Stimulated activated effector memory CD8-positive, alpha-beta T cell treated with anti-CD3 and anti-CD28 coated beads, Interleukin-12 subunit alpha, Interleukin-12 subunit beta, amount 100 ng/mL, for 72 hours (primary cell): ENCODE results near the gene FOXS1.

Source experiments
- ATAC-seq: fragments of 150-1000 bp; cut with Tn5 transposase; 2 replicates; pipeline ENCODE4 v1.10.0; 2021
- DNase-seq, 2 donors: peaks; one replicate each; pipeline ENCODE4 v3.0.0; 2021 to 2022; ENCODE audit warnings: low spot score in 2 of 2
- H3K27ac Mint-ChIP-seq: one replicate; pipeline ENCODE4 v1.8.0; 2022; ENCODE audit warnings: mild to moderate bottlenecking, mixed read lengths
- H3K36me3 Mint-ChIP-seq: one replicate; pipeline ENCODE4 v1.8.0; 2022; ENCODE audit warnings: mild to moderate bottlenecking, mixed read lengths
- H3K4me1 Mint-ChIP-seq: one replicate; pipeline ENCODE4 v1.8.0; 2022; ENCODE audit warnings: mixed read lengths
- H3K4me3 Mint-ChIP-seq: one replicate; pipeline ENCODE4 v1.8.0; 2022; ENCODE audit warnings: mild to moderate bottlenecking, mixed read lengths
- H3K9me3 Mint-ChIP-seq: one replicate; pipeline ENCODE4 v1.8.0; 2022; ENCODE audit warnings: mixed read lengths

The FOXS1 gene

GRCh38 chr20:31845300-31845863 lies at the start of gene FOXS1:
TSS of gene FOXS1 (minus strand) at chr20:31845604. CDS start at chr20:31845542, 62 bp downstream.
- no peak for ATAC-seq
- no peaks in the 10 kb centered on the region for H3K36me3 Mint-ChIP-seq

DNA sequence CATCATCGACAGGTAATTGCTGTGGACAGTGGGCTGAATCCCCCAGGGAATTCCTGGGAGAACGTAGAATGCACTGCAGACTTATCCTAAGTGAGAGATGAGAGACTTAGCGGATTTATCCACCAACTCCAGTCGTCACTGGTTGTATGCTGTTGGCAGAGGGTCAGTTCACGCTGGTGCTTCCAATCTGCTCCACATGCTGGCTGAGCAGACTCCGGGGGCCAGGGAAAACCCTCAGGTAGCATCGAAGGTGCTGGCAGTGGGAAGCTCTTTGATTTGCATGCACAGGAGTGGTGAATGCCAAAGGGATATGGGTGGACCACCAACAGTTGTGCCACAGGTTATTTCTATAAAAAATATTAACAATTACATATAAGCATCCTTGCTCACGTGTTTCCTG lies 45.2 kb upstream of the FOXS1 start:
- DNase-seq (no peak), ATAC-seq (no peak)
- Mint-ChIP-seq H3K27ac (no peak overlapping the region), H3K4me1 (no peaks in the 10 kb centered on the region), H3K4me3 (no peak overlapping the region), H3K9me3 (no peaks in the 10 kb centered on the region), H3K36me3 (no peaks in the 10 kb centered on the region)

More at GRCh38 chr20:31845300-31845863, at the start of gene FOXS1:
- Mint-ChIP-seq H3K9me3 (no peaks in the 10 kb centered on the region), H3K4me3 (no peak within 1 kb of the TSS), H3K27ac (no peak within 1 kb of the TSS), H3K4me1 (no peaks in the 10 kb centered on the region)
- DNase-seq: no peak

DNA sequence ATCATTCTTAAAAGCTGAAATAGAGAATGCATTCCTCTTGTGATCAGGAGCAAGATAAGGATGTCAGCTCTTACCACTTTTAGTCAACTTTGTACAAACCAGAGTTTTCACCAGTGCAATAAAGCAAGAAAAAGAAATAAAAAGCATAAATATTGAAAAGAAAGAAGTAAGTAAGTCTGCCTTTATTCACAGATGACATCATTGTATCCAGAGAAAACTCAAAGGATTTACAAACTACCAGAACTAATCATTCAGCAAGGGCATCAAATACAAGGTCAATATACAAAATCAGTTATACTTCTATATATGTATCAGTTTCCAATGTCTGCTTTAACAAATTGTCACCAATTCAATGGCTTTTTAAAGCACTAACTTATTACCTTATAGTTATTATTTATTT lies 38.4 kb upstream of the FOXS1 start:
- Mint-ChIP-seq H3K27ac (no peak overlapping the region), H3K4me3 (no peak overlapping the region), H3K9me3 (no peaks in the 10 kb centered on the region), H3K4me1 (peaks cover 14% of the 10 kb centered on the region), H3K36me3 (peaks cover 10% of the 10 kb centered on the region)
- ATAC-seq (no peak), DNase-seq (no peak)

DNA sequence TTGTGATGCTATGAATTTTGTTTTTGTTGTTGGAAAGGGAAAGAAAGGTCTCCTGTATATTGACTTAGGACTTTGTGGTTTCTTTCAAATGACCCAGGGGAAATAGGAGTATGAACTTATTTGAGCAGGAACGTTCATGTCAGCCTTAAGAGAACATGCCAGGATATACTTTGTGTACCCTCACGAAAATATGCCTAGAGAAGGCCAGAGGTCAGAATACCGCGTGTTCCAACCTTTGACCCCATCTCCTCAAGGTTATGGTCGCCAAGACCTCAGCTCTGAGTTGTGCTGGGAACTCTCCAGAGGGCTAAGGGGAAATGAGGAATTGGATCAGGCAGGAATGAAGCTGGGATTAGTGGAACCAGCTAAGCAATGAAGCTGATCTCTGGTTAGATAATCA lies 36.5 kb upstream of the FOXS1 start:
- no peak for ATAC-seq
- no peak for DNase-seq
- peaks cover 14% of the 10 kb centered on the region for H3K4me1 Mint-ChIP-seq
- no peaks in the 10 kb centered on the region for H3K9me3 Mint-ChIP-seq
- H3K36me3 Mint-ChIP-seq: peaks cover 10% of the 10 kb centered on the region
- H3K4me3 Mint-ChIP-seq: no peak overlapping the region
- H3K27ac Mint-ChIP-seq: no peak overlapping the region

GRCh38 chr20:31879143-31879987 lies 34.0 kb upstream of the FOXS1 start:
- Mint-ChIP-seq H3K27ac (peak overlapping the region; percentile 85), H3K4me3 (peak overlapping the region; percentile 91), H3K4me1 (peaks cover 14% of the 10 kb centered on the region), H3K36me3 (peaks cover 10% of the 10 kb centered on the region), H3K9me3 (no peaks in the 10 kb centered on the region)
- ATAC-seq (peak; percentile 96), DNase-seq (peak; percentile 69 to 88)

DNA sequence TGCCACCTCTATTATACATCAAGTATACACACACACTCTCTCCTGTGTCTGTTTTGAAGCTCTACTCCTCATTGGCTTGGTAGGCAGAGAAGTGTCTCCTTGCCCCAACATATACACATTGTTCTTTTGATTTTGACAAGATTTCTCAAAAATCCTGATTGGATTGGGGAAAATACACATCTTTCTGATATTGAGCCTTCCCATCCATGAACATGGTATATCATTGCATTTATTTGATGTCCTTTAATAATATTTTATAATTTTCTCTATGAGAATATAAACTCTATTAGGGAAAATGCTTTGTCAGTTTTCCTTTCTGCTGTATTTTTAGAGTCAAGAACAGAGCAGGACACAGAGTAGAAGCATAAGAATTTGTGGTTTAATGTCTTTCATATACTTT lies 32.3 kb upstream of the FOXS1 start:
- no peak for ATAC-seq
- no peaks in the 10 kb centered on the region for H3K9me3 Mint-ChIP-seq
- H3K4me3 Mint-ChIP-seq: no peak overlapping the region
- no peak overlapping the region for H3K27ac Mint-ChIP-seq
- H3K36me3 Mint-ChIP-seq: peaks cover 10% of the 10 kb centered on the region
- DNase-seq: no peak
- H3K4me1 Mint-ChIP-seq: peaks cover 14% of the 10 kb centered on the region

DNA sequence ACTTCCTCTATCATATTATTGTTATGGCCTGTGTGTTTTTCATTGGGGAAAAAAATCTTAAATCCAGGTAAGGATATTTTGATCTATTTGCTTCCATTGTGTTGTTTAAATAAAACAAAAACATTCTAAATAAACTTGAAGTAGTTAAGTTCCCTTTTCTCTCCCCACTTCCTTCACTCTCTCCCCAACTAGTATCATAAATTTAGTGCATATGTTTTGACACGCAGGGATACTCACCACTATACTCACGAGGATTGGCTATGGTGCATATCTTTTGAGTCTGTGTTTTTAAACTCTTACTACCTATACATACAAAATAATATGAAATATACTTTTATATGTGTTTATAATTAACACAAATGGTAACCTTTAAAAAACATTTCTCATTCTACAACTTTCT lies 30.3 kb upstream of the FOXS1 start:
- H3K9me3 Mint-ChIP-seq: no peaks in the 10 kb centered on the region
- H3K36me3 Mint-ChIP-seq: peaks cover 10% of the 10 kb centered on the region
- DNase-seq (no peak), ATAC-seq (no peak)
- no peak overlapping the region for H3K4me3 Mint-ChIP-seq
- H3K27ac Mint-ChIP-seq: no peak overlapping the region
- peaks cover 17% of the 10 kb centered on the region for H3K4me1 Mint-ChIP-seq

GRCh38 chr20:31872406-31872805 lies 27.0 kb upstream of the FOXS1 start:
- H3K4me3 Mint-ChIP-seq: no peak overlapping the region
- H3K9me3 Mint-ChIP-seq: no peaks in the 10 kb centered on the region
- H3K27ac Mint-ChIP-seq: no peak overlapping the region
- H3K36me3 Mint-ChIP-seq: no peaks in the 10 kb centered on the region
- DNase-seq: no peak
- H3K4me1 Mint-ChIP-seq: peaks cover 19% of the 10 kb centered on the region
- ATAC-seq: no peak

DNA sequence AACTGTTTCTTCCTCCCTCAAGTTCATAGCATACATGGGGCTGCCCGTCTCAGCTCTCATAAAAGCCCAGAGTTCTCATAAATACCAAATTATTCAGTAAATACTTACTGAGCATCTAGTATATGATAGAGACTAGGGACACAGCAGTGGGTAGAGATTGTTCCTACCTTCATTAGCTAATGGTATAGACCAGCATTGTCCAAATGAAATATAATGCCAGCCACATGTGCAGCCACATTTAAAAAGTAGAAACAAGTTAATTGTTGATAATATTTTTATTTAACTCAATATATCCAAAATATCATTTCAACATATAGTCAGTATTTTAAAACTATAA lies 26.2 kb upstream of the FOXS1 start:
- DNase-seq: no peak
- ATAC-seq: no peak
- Mint-ChIP-seq H3K36me3 (no peaks in the 10 kb centered on the region), H3K9me3 (no peaks in the 10 kb centered on the region), H3K4me3 (no peak overlapping the region), H3K27ac (no peak overlapping the region), H3K4me1 (peaks cover 19% of the 10 kb centered on the region)

DNA sequence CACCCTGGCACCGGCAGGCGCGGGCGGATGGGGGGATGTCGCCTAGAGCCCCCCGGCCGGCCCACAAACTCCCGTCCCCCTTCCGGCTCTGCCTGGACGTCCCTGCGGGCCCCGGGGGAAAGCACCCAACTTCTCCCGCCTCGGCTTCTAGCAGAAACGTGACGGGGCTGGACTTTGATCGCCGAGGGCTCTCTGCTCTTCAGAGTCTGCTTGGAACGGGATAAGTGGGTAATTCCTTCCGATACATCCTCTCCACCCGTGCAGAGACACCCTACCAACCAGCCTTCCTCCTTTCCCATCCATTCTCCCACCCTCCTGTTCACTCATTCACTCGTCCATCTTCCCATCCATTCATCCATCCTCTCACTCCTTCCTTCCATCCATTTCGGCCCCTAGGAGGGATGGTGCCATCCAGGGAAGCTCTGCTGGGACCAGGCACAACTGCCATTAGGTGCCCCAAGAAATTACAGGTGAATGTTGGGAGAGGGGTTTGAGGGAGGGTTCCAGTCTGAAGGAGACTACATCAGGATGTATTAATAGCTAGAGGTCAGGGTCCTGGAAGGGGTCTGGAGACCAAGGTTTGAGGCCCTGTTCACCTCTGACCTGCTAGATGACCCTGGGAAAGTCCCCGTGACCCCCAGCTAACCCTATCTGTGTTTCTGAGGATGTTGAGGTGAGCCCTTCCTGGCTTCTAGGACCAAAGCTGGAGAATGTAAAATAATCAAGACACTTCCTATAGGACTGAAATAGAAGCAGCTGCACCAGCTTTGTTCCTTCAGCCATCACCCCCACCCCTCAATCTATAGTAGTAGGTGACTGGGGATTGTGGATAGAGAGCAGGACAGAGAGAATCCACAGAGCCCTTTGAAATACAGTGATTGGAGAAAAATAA lies 25.6 kb upstream of the FOXS1 start:
- ATAC-seq (no peak), DNase-seq (no peak)
- peak overlapping the region; percentile 75 for H3K4me3 Mint-ChIP-seq
- H3K9me3 Mint-ChIP-seq: no peaks in the 10 kb centered on the region
- peaks cover 19% of the 10 kb centered on the region for H3K4me1 Mint-ChIP-seq
- H3K27ac Mint-ChIP-seq: no peak overlapping the region
- H3K36me3 Mint-ChIP-seq: no peaks in the 10 kb centered on the region

- H3K27ac Mint-ChIP-seq: peak within 1 kb of the TSS; percentile 32
- no peaks in the 10 kb centered on the region for H3K9me3 Mint-ChIP-seq
- ATAC-seq (peak; percentile 59), DNase-seq (no peak)
- no peaks in the 10 kb centered on the region for H3K36me3 Mint-ChIP-seq
- peaks cover 19% of the 10 kb centered on the region for H3K4me1 Mint-ChIP-seq
- peak within 1 kb of the TSS; percentile 75 for H3K4me3 Mint-ChIP-seq
These were observed 24.7 kb upstream of the FOXS1 start, which contains the start of the genes DUSP15 and TTLL9 for GRCh38 chr20:31869942-31870725. TSS of gene DUSP15 (minus strand) at chr20:31870527. CDS start at chr20:31870337, 190 bp downstream. TSS of gene TTLL9 (plus strand) at chr20:31870634. CDS start at chr20:31871127, 493 bp downstream.

DNA sequence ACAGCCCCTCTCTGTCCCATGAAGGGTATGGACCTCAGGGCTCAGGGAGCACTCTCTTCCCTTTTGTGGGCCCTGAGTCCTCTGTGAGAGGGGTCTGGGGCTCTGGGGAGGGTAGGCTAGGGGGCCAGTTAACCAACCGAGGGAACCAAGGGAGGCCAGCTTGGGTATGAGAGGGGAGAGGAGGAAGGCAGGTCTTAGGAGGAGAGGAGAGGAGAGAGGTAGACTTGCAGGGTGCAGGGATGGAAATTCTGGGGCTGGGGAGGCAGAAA lies 24.2 kb upstream of the FOXS1 start:
- ATAC-seq: no peak
- Mint-ChIP-seq H3K4me3 (peak overlapping the region; percentile 75), H3K9me3 (no peaks in the 10 kb centered on the region), H3K36me3 (no peaks in the 10 kb centered on the region), H3K4me1 (peaks cover 19% of the 10 kb centered on the region), H3K27ac (peak overlapping the region; percentile 32)
- no peak for DNase-seq

GRCh38 chr20:31868853-31869672 lies 23.7 kb upstream of the FOXS1 start:
- ATAC-seq (no peak), DNase-seq (no peak)

DNA sequence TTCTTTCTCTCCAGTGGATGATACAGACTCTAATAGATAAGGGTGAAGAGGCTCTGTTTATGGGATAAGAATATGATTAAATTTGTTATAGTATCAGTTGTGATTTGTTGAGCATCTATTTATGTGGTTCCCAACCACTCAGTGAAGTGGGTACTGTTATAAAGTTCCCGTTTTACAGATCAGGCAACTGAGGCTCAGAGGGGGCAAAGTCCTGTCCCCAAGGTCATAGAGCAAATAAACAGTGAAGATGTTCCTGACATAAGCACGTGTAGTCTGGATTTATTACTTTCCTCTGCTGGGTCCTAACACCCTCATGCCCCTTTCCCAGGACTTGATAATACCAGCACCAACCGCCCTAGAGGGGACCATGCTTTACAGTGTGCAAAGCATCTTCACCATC lies 20.8 kb upstream of the FOXS1 start:
- Mint-ChIP-seq H3K27ac (no peak overlapping the region), H3K9me3 (no peaks in the 10 kb centered on the region), H3K4me3 (no peak overlapping the region), H3K4me1 (peaks cover 26% of the 10 kb centered on the region), H3K36me3 (peaks cover 6% of the 10 kb centered on the region)
- DNase-seq (no peak), ATAC-seq (no peak)

More at GRCh38 chr20:31868853-31869672, 23.7 kb upstream of the FOXS1 start:
- Mint-ChIP-seq H3K4me3 (peak overlapping the region; percentile 75), H3K9me3 (no peaks in the 10 kb centered on the region), H3K36me3 (no peaks in the 10 kb centered on the region), H3K4me1 (peaks cover 19% of the 10 kb centered on the region), H3K27ac (peak overlapping the region; percentile 32)
